Effector memory CD4-positive, alpha-beta T cell (primary cell): ENCODE measurements around the gene ADAMTS9.

ENCODE experiments used
- DNase-seq, 3 donors: peaks; one replicate each; pipeline ENCODE4 v3.0.0-alpha.2; 2020
- H3K27ac ChIP-seq: 2 replicates; pipeline ENCODE4 v1.7.0; 2013; ENCODE audit warnings: mild to moderate bottlenecking, low read length, moderate library complexity; ENCODE audit not compliant: insufficient read depth, poor library complexity, severe bottlenecking
- H3K27me3 ChIP-seq: replicated peaks from 2 replicates; pipeline ENCODE4 v1.7.0; 2013; ENCODE audit warnings: mild to moderate bottlenecking, low read length; ENCODE audit not compliant: insufficient read depth, control insufficient read depth, poor library complexity, severe bottlenecking
- H3K36me3 ChIP-seq: 2 replicates; pipeline ENCODE4 v1.7.0; 2013; ENCODE audit warnings: mild to moderate bottlenecking, low read length, moderate library complexity; ENCODE audit not compliant: control insufficient read depth, insufficient read depth
- H3K4me1 ChIP-seq: 2 replicates; pipeline ENCODE4 v1.7.0; 2013; ENCODE audit warnings: low read length, mild to moderate bottlenecking; ENCODE audit not compliant: control insufficient read depth, insufficient read depth, poor library complexity, severe bottlenecking
- H3K4me3 ChIP-seq: 2 replicates; pipeline ENCODE4 v1.7.0; 2013; ENCODE audit warnings: low read length, low read depth, mild to moderate bottlenecking; ENCODE audit not compliant: insufficient read depth, poor library complexity, severe bottlenecking
- H3K9me3 ChIP-seq: 2 replicates; pipeline ENCODE4 v1.7.0; 2013; ENCODE audit warnings: mild to moderate bottlenecking, low read length, moderate library complexity; ENCODE audit not compliant: control insufficient read depth

ADAMTS9 gene

DNA sequence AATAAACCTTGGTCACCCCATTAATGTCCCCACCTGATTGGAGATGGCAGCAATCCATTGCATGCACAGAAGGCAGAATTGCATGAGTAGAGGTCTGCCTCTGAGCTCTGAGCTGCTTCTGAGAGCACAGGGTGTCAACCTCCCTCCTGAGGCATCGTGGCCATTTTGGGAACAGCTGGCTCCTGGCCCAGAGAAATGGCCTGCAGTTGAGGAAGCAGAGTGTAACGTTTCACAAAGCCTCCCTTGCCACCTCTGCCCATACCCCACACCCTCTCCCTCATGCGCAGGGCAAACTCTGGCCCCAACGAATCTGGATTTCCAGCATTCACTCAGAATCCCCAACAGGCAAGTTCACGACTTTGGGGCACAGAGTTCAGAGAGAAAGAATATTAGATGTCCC lies 198.9 kb downstream of the ADAMTS9 start:
- no peaks in the 10 kb centered on the region for H3K9me3 ChIP-seq
- H3K27me3 ChIP-seq = peaks cover 3% of the 10 kb centered on the region
- no peaks in the 10 kb centered on the region for H3K4me1 ChIP-seq
- H3K36me3 ChIP-seq = no peaks in the 10 kb centered on the region
- H3K27ac ChIP-seq = no peak overlapping the region
- no peak overlapping the region for H3K4me3 ChIP-seq
- no peak for DNase-seq

DNA sequence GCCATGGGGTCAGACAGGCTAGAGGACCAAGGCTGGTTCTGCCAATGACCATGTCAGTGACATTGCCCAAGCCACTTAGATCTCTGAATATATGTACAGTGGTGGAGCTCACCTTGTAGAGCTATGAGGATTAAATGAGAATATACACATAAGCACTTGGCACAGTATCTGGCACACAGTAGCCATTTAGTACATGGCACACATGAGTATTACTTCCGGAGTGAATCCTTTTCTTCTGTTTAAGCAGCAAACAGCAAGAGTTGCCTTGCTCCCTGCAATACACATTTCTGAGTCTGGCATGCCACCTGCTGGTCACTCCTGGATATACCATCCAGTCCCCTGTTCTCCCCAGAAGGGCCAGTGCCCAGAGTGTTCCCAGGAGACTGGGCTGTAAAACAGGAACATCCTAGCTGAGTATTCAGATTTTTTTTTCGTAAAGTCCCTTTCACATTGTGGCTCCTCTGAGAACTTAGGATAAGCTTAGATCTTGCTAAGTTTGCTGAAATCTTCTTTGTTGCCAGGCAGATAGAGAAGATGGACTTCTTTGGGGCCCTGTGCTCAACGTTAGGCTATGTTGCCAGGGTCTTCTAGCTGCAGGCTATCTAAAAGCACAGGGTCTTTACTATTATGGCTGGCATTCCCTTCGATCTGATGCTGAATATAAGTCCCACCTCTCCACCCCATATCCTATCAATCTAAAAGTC lies 203.4 kb downstream of the ADAMTS9 start:
- DNase-seq = peak; percentile 5 to 25 (median 23)
- H3K27me3 ChIP-seq = no peaks in the 10 kb centered on the region
- H3K4me1 ChIP-seq = no peaks in the 10 kb centered on the region
- no peak overlapping the region for H3K27ac ChIP-seq
- H3K36me3 ChIP-seq = no peaks in the 10 kb centered on the region
- no peaks in the 10 kb centered on the region for H3K9me3 ChIP-seq
- no peak overlapping the region for H3K4me3 ChIP-seq

DNA sequence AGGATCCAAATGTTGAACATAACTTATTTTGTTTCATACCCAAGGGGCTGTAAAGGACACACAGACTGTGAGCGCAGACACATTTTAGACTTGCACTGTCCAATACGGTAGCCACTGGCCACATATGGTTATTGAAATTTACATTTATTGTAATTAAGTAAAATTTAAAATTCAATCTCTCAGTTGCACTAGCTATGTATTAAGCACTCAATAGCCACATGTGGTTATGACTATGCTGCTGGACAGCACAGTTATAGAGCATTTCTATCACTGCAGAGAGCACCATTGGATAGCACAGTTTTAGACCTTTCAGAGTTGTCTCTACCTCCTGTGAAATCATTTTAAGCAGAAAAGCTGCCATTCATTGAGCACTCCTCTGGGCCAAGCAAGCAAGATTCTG lies 204.3 kb downstream of the ADAMTS9 start:
- H3K9me3 ChIP-seq = no peaks in the 10 kb centered on the region
- no peaks in the 10 kb centered on the region for H3K4me1 ChIP-seq
- DNase-seq = no peak
- no peak overlapping the region for H3K27ac ChIP-seq
- H3K27me3 ChIP-seq = no peaks in the 10 kb centered on the region
- H3K4me3 ChIP-seq = no peak overlapping the region
- no peaks in the 10 kb centered on the region for H3K36me3 ChIP-seq

DNA sequence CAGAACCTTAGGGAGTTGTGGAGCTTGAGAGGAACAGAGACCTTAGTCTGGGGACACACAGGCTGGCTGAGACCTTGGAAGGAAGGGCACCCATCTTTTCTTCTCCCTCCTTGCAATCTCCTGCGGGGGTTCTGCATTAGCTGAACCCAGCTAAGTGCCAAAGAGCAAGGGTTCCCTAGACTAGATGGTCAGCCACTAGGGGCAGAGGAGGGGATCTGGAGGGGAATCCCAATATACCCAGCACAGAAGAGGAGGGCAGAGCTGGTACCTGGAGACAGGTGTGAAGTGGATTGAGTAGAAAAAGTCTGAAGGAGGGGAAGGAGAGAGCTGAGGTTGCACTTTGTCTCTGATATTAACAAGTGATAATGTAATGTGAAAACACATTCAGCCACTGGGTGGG lies 212.8 kb downstream of the ADAMTS9 start:
- H3K27me3 ChIP-seq = no peaks in the 10 kb centered on the region

DNA sequence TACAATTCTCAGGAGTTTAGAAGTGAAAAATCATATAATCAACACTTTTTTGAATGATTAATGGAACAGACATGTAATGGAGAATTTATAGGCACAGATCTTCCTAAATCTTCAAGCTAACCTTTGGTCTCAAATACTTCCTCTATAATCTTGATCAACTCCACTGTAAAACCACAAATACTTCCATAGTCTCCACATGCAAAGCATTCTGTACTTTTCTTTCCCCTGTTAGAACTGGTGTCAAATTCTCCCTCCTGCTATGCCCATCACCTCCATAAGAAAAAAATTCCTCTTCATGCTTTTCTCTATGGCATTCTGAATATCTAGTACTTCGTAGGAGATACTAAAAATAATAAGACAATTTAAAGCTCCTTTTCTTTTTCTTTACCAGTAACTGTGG lies 214.3 kb downstream of the ADAMTS9 start:
- no peaks in the 10 kb centered on the region for H3K9me3 ChIP-seq
- no peaks in the 10 kb centered on the region for H3K27me3 ChIP-seq
- no peak overlapping the region for H3K27ac ChIP-seq
- H3K36me3 ChIP-seq = no peaks in the 10 kb centered on the region
- no peaks in the 10 kb centered on the region for H3K4me1 ChIP-seq
- H3K4me3 ChIP-seq = no peak overlapping the region
- DNase-seq = no peak

More for the DNA sequence above, 212.8 kb downstream of the ADAMTS9 start:
- DNase-seq = no peak
- no peaks in the 10 kb centered on the region for H3K9me3 ChIP-seq
- H3K4me3 ChIP-seq = no peak overlapping the region
- no peaks in the 10 kb centered on the region for H3K36me3 ChIP-seq
- no peaks in the 10 kb centered on the region for H3K4me1 ChIP-seq
- no peak overlapping the region for H3K27ac ChIP-seq

DNA sequence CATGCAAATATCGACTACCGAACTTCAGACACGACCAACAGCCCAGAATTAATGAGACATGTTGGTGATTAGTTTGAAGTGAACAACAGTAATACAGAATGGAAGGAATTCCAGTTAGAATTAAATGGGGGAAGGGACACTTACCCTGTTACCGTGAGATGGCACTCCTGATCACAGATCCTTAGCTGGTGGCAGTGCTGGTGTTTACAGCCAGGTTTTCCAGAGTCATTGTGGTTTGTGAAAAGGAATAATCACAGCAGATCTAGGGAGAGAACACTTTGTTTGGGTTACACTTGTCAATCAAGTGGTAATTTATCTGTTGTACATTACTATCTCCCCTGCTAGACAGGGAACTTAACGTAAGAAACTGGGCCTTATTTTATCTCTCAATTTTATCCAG lies 217.4 kb downstream of the ADAMTS9 start:
- Histone ChIP-seq H3K36me3 (no peaks in the 10 kb centered on the region), H3K4me1 (no peaks in the 10 kb centered on the region), H3K27me3 (no peaks in the 10 kb centered on the region), H3K9me3 (no peaks in the 10 kb centered on the region), H3K4me3 (no peak overlapping the region), H3K27ac (no peak overlapping the region)
- DNase-seq = no peak

DNA sequence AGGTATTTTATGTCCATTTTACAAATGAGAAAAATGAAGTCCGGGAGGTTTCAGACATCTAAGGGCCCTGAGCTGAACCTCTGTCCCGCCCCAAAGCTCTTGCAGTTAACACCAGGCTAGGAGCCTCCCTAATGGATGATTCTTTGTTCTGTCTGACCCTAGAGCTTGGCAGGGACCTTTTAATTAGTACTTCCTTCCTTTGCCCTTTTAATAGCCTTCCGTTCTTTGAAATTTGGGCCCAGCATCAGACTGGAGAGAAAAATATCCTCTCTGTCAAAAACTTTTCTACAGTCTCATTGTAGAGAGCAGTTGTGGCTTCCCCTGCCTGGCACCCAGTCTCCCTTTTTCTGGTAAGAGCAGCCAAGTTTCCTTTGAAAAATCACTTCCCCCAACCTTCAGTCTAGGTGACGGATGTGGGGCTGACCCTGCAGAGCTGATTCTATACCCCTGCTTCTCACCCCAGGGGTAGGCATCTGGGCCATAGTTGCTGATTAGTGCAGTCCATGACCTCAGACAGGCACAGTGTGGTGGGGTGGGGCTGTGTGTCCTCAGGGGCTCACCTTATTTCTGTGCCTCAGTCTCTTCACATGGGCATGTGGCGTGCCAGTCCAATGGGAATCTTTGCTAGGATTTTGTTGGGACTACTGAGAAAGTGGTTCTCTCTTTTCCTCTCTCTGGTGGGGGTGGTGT lies 220.4 kb downstream of the ADAMTS9 start:
- no peak overlapping the region for H3K27ac ChIP-seq
- no peaks in the 10 kb centered on the region for H3K36me3 ChIP-seq
- no peak overlapping the region for H3K4me3 ChIP-seq
- no peaks in the 10 kb centered on the region for H3K27me3 ChIP-seq
- H3K9me3 ChIP-seq = no peaks in the 10 kb centered on the region
- no peaks in the 10 kb centered on the region for H3K4me1 ChIP-seq
- no peak for DNase-seq
